ENCODE results near the gene CTNNA3.

The CTNNA3 gene

GRCh38 chr10:66189271-66189670, 1506.7 kb downstream of the CTNNA3 start:
- no peak for DNase-seq

GRCh38 chr10:66187053-66187733, 1508.8 kb downstream of the CTNNA3 start:
- DNase-seq: no peak

GRCh38 chr10:66183028-66183427, 1513.0 kb downstream of the CTNNA3 start:
- DNase-seq: no peak

- no peak for DNase-seq
Observed at GRCh38 chr10:66180581-66181318, 1515.2 kb downstream of the CTNNA3 start.

GRCh38 chr10:66180021-66180420, 1516.0 kb downstream of the CTNNA3 start:
- DNase-seq: no peak

- no peak for DNase-seq
Observed at GRCh38 chr10:66176772-66177171, 1519.2 kb downstream of the CTNNA3 start.

GRCh38 chr10:66167816-66168215, 1528.2 kb downstream of the CTNNA3 start:
- no peak for DNase-seq

- DNase-seq: no peak
Observed at GRCh38 chr10:66162560-66163143, 1533.3 kb downstream of the CTNNA3 start.

- DNase-seq: no peak
Observed at GRCh38 chr10:66151346-66151745, 1544.6 kb downstream of the CTNNA3 start.

- DNase-seq: no peak
Observed at GRCh38 chr10:66148312-66148711, 1547.7 kb downstream of the CTNNA3 start.

GRCh38 chr10:66144016-66144415, 1552.0 kb downstream of the CTNNA3 start:
- DNase-seq: no peak

- no peak for DNase-seq
Observed at GRCh38 chr10:66102756-66103155, 1593.2 kb downstream of the CTNNA3 start.

GRCh38 chr10:66098595-66099480, 1597.2 kb downstream of the CTNNA3 start:
- no peak for DNase-seq

- no peak for DNase-seq
Observed at GRCh38 chr10:66095610-66096009, 1600.4 kb downstream of the CTNNA3 start.

- DNase-seq: no peak
Observed at GRCh38 chr10:66085906-66086305, 1610.1 kb downstream of the CTNNA3 start.

- no peak for DNase-seq
Observed at GRCh38 chr10:66071907-66072306, 1624.1 kb downstream of the CTNNA3 start.

GRCh38 chr10:66058594-66058993, 1637.4 kb downstream of the CTNNA3 start:
- no peak for DNase-seq

- no peak for DNase-seq
Observed at GRCh38 chr10:66049335-66049734, 1646.7 kb downstream of the CTNNA3 start.

- no peak for DNase-seq
Observed at GRCh38 chr10:66045859-66046258, 1650.1 kb downstream of the CTNNA3 start.

GRCh38 chr10:66041771-66042170, 1654.2 kb downstream of the CTNNA3 start:
- no peak for DNase-seq

- DNase-seq: no peak
Observed at GRCh38 chr10:66038623-66039022, 1657.4 kb downstream of the CTNNA3 start.

GRCh38 chr10:66026321-66026720, 1669.7 kb downstream of the CTNNA3 start:
- no peak for DNase-seq

- no peak for DNase-seq
Observed at GRCh38 chr10:66025186-66025585, 1670.8 kb downstream of the CTNNA3 start.

Data from activated CD4-positive, CD25-positive, alpha-beta regulatory T cell treated with anti-CD3 and anti-CD28 coated beads, Interleukin-2, amount 50 U/mL, for 72 hours (primary cell).